ENCODE measurements around the gene FNTB. TPM values are rescaled to one million over a fixed set of nuclear protein-coding genes. Genes with fewer than 3 reads are reported as not detected.
A peak's percentile ranks its signal among the peaks of the same experiment; 100 is the strongest.

FNTB gene
- total RNA-seq, 2 donors from 2014 or later, result 23.5 to 46.2 TPM

DNA sequence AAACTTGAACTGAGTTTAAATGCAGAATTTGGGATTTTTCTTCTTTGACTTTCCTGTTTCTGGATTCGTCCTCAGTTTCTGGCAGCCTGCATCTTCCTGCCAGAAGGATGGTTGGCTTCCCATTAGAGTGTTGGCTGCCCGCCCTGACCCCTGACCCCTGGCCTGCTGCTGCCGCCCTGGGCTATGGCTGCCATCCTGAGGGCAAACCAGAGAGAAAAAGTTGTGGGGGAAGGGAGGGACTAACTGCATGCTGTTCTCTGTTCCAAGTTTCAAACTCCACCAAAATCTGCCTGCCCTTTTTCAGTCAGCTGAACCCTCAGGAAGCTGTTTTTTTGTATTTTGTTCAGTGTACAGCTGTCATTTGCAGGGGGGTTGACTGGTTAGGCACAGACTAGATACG is 48.4 kb downstream of the FNTB start:
- H3K4me3 ChIP-seq, result no peak overlapping the region
- 70% methylated on average over 4 of the region's 4 CpGs for WGBS
- intact Hi-C loops (cut with DNase I), result no loop called here
- no peaks in the 10 kb centered on the region for H3K36me3 ChIP-seq
- TF ChIP-seq POLR2AphosphoS5 (IDR thresholded peaks at IDR 0.05) (no peak), POLR2A (IDR thresholded peaks at IDR 0.05) (no peak)
- TF ChIP-seq, protein P1, sequence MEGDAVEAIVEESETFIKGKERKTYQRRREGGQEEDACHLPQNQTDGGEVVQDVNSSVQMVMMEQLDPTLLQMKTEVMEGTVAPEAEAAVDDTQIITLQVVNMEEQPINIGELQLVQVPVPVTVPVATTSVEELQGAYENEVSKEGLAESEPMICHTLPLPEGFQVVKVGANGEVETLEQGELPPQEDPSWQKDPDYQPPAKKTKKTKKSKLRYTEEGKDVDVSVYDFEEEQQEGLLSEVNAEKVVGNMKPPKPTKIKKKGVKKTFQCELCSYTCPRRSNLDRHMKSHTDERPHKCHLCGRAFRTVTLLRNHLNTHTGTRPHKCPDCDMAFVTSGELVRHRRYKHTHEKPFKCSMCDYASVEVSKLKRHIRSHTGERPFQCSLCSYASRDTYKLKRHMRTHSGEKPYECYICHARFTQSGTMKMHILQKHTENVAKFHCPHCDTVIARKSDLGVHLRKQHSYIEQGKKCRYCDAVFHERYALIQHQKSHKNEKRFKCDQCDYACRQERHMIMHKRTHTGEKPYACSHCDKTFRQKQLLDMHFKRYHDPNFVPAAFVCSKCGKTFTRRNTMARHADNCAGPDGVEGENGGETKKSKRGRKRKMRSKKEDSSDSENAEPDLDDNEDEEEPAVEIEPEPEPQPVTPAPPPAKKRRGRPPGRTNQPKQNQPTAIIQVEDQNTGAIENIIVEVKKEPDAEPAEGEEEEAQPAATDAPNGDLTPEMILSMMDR (IDR thresholded peaks at IDR 0.05), result no peak
- no peaks in the 10 kb centered on the region for H3K9me3 ChIP-seq
- DNase-seq (ENCODE audit: low spot score), result no peak
- H3K27ac ChIP-seq, result no peak overlapping the region
- no peaks in the 10 kb centered on the region for H3K27me3 ChIP-seq (replicated peaks; ENCODE audit: insufficient read depth)
- H3K4me1 ChIP-seq (replicated peaks), result no peaks in the 10 kb centered on the region

DNA sequence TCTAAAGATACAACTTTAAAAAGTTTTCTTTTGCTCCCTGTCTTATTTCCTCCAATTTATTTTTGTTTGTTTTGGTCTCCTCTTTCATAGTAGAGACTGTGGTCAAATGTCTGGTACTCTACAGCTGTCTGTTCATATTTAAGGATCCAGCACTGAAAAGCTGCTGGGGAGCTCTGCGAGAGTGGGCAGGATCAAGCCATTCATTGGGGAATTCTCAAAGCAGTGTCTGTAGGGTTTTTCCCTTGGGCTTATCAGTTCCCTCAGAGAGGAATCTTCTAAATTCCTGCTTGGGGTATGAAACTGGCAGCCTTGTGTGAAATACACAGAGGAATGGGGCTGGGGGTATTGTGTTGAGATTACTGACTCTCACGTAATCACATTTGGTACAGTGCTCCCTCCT is 52.3 kb downstream of the FNTB start:
- TF ChIP-seq POLR2A (IDR thresholded peaks at IDR 0.05) (no peak), POLR2AphosphoS5 (IDR thresholded peaks at IDR 0.05) (no peak)
- TF ChIP-seq, protein P1 (IDR thresholded peaks at IDR 0.05), result no peak
- 98% methylated on average over 2 of the region's 2 CpGs for WGBS
- H3K36me3 ChIP-seq, result peaks cover 0 to under 1% of the 10 kb centered on the region in 2 donors
- intact Hi-C loops (cut with DNase I), result no loop called here
- H3K27me3 ChIP-seq (replicated peaks; ENCODE audit: insufficient read depth), result no peaks in the 10 kb centered on the region
- H3K4me3 ChIP-seq, result no peak overlapping the region
- no peak for DNase-seq (ENCODE audit: low spot score)
- no peaks in the 10 kb centered on the region for H3K9me3 ChIP-seq
- no peak overlapping the region for H3K27ac ChIP-seq
- H3K4me1 ChIP-seq (replicated peaks), result no peaks in the 10 kb centered on the region

DNA sequence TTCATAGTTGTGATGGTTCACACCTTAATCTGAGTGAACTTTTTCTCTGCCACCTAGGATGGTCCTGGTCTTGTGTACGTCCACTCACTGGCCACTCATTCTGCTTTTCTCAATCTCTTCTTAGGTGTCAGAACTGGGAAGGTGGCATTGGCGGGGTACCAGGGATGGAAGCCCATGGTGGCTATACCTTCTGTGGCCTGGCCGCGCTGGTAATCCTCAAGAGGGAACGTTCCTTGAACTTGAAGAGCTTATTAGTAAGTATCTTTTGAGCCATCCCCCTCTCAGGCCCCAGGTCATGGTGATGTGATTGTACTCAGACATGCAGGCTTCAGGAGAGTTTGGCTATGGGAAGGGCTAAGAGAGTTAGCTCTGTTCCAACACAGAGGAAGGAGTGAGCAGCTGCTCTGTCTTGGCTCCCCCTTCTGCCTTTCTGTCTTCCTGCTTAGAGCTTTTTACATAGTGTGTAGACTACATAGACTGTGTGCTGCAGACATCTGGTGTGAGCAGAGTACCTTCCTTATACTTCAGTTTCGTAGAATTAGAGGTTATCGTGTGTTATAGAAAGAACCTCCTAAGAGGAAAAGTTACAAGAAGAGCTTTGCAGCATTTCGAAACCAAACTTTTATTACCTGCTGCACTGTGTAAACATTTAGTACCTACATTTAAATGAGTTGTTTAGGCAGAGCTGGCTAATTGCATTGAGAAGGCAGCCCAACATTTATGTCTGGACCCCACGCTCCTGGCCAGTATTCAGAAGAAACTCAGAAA is 54.2 kb downstream of the FNTB start:
- H3K4me1 ChIP-seq (replicated peaks), result no peaks in the 10 kb centered on the region
- WGBS, result 80% methylated on average over 9 of the region's 9 CpGs
- no peak overlapping the region for H3K4me3 ChIP-seq
- no peak for DNase-seq (ENCODE audit: low spot score)
- intact Hi-C loops (cut with DNase I), result no loop called here
- TF ChIP-seq POLR2A (IDR thresholded peaks at IDR 0.05), result no peak
- TF ChIP-seq, protein P1 (IDR thresholded peaks at IDR 0.05), result no peak
- peak overlapping the region in 1 of 2 donors; percentile 28 for H3K27ac ChIP-seq
- H3K27me3 ChIP-seq (replicated peaks; ENCODE audit: insufficient read depth), result no peaks in the 10 kb centered on the region
- peaks cover 0 to 3% of the 10 kb centered on the region in 2 donors for H3K36me3 ChIP-seq
- no peaks in the 10 kb centered on the region for H3K9me3 ChIP-seq

DNA sequence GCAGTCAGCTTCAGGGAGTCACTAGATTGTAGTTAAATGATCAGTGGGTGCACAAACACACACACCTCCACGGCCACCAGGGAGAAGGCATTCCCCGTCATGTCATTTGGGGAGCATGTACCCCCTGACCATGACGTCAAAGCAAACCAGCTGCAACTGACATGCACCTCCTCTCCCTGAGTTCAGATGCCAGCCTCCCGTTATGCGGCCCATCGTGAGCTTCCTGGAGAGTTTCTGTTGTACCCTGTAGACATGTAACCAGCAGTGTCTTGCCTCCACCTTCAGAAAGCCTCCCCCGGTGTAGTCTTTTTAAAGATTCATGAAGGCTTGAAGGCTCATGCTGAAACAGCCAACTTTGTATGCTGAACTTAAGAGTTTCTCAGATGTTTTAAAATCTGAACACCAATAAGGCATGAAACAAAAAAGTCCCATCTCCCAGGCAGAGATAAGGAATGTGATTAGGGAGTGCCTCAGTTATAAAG is 54.8 kb downstream of the FNTB start:
- H3K36me3 ChIP-seq, result peaks cover 0 to 3% of the 10 kb centered on the region in 2 donors

More for the DNA sequence above, 54.8 kb downstream of the FNTB start:
- intact Hi-C loops (cut with DNase I), result no loop called here
- Histone ChIP-seq H3K27ac (peak overlapping the region in 1 of 2 donors; percentile 28), H3K27me3 (replicated peaks; ENCODE audit: insufficient read depth) (no peaks in the 10 kb centered on the region), H3K4me1 (replicated peaks) (no peaks in the 10 kb centered on the region), H3K4me3 (no peak overlapping the region), H3K9me3 (no peaks in the 10 kb centered on the region)
- DNase-seq (ENCODE audit: low spot score), result no peak
- 86% methylated on average over 7 of the region's 7 CpGs for WGBS
- no peak for TF ChIP-seq POLR2A (IDR thresholded peaks at IDR 0.05)
- TF ChIP-seq, protein P1 (IDR thresholded peaks at IDR 0.05), result no peak
- TF ChIP-seq POLR2AphosphoS5 (IDR thresholded peaks at IDR 0.05), result no peak
